ENCODE data around the gene ADAMTS6.
"Not testable (repeated sequence)": the region's sequence is repeated elsewhere in the genome, so short reads cannot be mapped to it uniquely, and the experiment has no call there.

ADAMTS6 gene

DNA sequence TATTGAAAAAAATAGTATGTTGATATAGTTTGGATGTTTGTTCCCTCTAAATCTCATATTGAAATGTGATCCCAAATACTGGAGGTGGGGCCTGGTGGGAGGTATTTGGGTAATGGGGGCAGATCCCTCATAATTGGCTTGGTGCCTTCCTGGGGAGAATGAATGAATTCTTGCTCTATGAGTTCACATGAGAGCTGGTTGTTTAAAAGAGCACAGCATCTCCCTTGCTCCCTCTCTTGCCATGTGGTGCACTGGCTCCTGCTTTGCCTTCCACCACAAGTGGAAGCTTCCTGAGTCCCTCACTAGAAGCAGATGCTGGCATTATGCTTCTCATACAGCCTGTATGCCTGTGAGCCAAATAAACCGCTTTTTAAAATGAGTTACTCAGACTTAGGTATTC, 154.8 kb downstream of the ADAMTS6 start:
- no peak overlapping the region for H3K4me3 ChIP-seq (ENCODE audit: low read depth, low read length)
- TF ChIP-seq CTCF (IDR thresholded peaks at IDR 0.05; ENCODE audit: low read depth, low read length, missing control alignments) = no peak
- DNase-seq (ENCODE audit: low read depth) = no peak

DNA sequence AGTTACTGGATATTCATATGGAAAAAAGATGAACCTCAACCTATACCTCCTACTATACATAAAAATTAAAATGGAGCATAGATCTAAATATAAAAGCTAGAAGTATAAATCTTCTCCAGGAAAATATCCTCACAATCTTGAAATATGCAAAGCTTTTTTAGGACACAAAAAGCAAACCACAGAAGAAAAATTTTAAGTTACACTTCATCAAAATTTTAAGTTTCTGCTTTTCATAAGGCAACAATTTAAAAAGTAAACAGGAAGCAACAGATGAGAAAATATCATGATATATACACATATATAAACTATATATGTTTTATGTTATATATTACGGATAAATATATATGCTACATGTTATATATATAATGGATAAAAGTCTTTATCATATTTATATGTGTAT, 157.5 kb downstream of the ADAMTS6 start:
- H3K4me3 ChIP-seq (ENCODE audit: low read depth, low read length) = no peak overlapping the region
- no peak for DNase-seq (ENCODE audit: low read depth)
- no peak for TF ChIP-seq CTCF (IDR thresholded peaks at IDR 0.05; ENCODE audit: low read depth, low read length, missing control alignments)

DNA sequence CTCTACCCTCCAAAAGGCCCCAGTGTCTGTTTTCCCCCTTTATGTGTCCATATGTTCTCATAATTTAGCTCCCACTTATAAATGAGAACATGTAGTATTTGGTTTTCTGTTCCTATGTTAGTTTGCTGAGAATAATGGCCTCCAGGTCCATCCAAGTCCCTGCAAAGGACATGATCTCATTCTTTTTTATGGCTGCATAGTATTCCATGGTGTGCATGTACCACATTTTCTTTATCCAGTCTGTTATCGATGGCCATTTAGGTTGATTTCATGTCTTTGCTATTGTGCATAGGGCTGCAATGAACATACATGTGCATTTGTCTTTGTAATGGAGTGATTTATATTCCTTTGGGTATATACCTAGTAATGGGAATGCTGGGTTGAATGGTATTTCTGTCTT, 161.0 kb downstream of the ADAMTS6 start:
- H3K4me3 ChIP-seq (ENCODE audit: low read depth, low read length); DNase-seq (ENCODE audit: low read depth): not testable (repeated sequence)

DNA sequence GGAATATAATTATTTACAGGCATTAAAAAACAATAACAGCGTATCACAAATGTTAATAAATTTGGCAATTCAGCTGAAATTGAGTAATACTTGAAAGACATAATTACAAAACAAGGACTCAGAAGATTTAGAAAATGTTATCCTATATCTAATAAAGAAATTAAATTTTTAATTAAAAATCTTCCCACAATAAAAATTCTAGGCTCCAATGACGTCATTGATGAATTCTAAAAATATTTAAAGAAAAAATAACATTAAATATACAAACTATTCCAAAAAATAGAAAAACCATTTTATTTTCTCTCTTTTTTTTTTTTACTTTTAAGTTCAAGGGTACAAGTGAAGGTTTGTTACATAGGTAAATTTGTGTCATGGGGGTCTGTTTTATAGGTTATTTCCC, 161.5 kb downstream of the ADAMTS6 start:
- no peak for TF ChIP-seq CTCF (IDR thresholded peaks at IDR 0.05; ENCODE audit: low read depth, low read length, missing control alignments)
- H3K4me3 ChIP-seq (ENCODE audit: low read depth, low read length) = no peak overlapping the region
- no peak for DNase-seq (ENCODE audit: low read depth)

DNA sequence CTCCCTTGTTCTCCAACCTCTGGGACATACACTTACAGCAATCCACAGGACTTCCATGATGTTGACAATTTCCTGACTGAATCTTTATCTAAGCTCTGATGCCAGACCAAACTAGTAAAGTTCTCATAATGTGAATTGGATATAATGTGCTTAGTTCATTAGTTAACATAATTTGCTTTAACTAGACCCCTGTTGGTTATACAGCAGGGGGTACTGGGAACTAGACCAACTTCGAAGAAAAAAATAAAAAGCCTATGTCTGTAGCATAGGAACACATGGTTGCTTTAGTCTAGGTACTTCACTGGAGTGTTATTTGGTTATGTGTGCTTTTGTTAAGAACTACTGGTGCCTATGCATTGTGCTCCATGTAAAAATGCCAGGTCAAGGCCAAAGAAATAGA, 173.8 kb downstream of the ADAMTS6 start:
- DNase-seq (ENCODE audit: low read depth) = no peak
- H3K4me3 ChIP-seq (ENCODE audit: low read depth, low read length) = no peak overlapping the region
- TF ChIP-seq CTCF (IDR thresholded peaks at IDR 0.05; ENCODE audit: low read depth, low read length, missing control alignments) = no peak

- TF ChIP-seq CTCF (IDR thresholded peaks at IDR 0.05; ENCODE audit: low read depth, low read length, missing control alignments) = no peak
- DNase-seq (ENCODE audit: low read depth) = no peak
These were observed 174.6 kb downstream of the ADAMTS6 start for GRCh38 chr5:65307088-65307487.

GRCh38 chr5:65305913-65306312, 175.8 kb downstream of the ADAMTS6 start:
- no peak for TF ChIP-seq CTCF (IDR thresholded peaks at IDR 0.05; ENCODE audit: low read depth, low read length, missing control alignments)
- DNase-seq (ENCODE audit: low read depth) = no peak
- no peak overlapping the region for H3K4me3 ChIP-seq (ENCODE audit: low read depth, low read length)

More at GRCh38 chr5:65307088-65307487, 174.6 kb downstream of the ADAMTS6 start:
- H3K4me3 ChIP-seq (ENCODE audit: low read depth, low read length) = no peak overlapping the region

DNA sequence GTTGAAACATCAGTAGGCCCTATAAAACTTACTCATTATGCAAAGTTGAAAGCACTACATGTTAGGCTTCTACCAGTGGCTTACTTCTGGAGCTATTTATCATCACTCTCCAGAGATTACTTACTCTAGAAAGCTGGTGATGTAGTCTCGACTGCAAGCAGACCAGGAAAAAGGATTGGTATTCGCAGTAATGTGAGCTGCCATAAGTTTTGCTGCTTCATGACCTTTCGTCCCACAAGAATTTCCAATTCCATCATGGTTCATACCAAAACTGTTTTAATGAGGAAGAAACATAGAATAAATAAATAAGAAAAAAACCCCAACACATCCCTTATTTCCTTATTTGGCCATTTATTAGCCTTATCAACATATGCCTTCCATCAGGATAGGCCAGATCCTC, 181.9 kb downstream of the ADAMTS6 start:
- DNase-seq (ENCODE audit: low read depth) = no peak
- TF ChIP-seq CTCF (IDR thresholded peaks at IDR 0.05; ENCODE audit: low read depth, low read length, missing control alignments) = no peak
- no peak overlapping the region for H3K4me3 ChIP-seq (ENCODE audit: low read depth, low read length)

Data from GM12864 (cell line).